Measurements from ENCODE around the gene ASB2. TPM values are rescaled to one million over a fixed set of nuclear protein-coding genes. Genes with fewer than 3 reads are reported as not detected.

The ASB2 gene
- total and polyA plus RNA-seq, 8 donors, result 2.0 to 199 (median 18.7) TPM

GRCh38 chr14:93940437-93940836 is 35.9 kb downstream of the ASB2 start:
- H3K4me3 ChIP-seq, result no peak overlapping the region
- no peak for DNase-seq
- peaks cover 7 to 48% (median 31%) of the 10 kb centered on the region in 4 donors for H3K4me1 ChIP-seq
- peak overlapping the region in 2 of 5 donors; percentile 63 to 72 for H3K27ac ChIP-seq
- intact Hi-C loops (cut with DNase I; ENCODE audit: low total_unique reads), result no loop called here
- H3K27me3 ChIP-seq, result peaks cover 0 to 29% (median 12%) of the 10 kb centered on the region in 3 donors
- no peaks in the 10 kb centered on the region for H3K9me3 ChIP-seq
- H3K36me3 ChIP-seq, result peaks cover 0 to 51% (median 15%) of the 10 kb centered on the region in 4 donors
- 83 to 91% (median 87%) methylated on average over 5 to 6 of the region's 6 CpGs for WGBS, 5 donors
- no peak for TF ChIP-seq POLR2A (IDR thresholded peaks at IDR 0.05)
- no peak for TF ChIP-seq CTCF (IDR thresholded peaks at IDR 0.05)
- no peak for TF ChIP-seq EP300 (IDR thresholded peaks at IDR 0.05)
- TF ChIP-seq POLR2AphosphoS5 (IDR thresholded peaks at IDR 0.05), result no peak

GRCh38 chr14:93939304-93940229 is 36.8 kb downstream of the ASB2 start:
- peak overlapping the region in 3 of 5 donors; percentile 20 to 72 (median 63) for H3K27ac ChIP-seq
- intact Hi-C loops (cut with DNase I; ENCODE audit: low total_unique reads), result loop anchor here (5.0 kb wide), 1 partner anchor 63 kb away; no protein-coding TSS in a partner anchor

GRCh38 chr14:93938751-93939303 is 37.5 kb downstream of the ASB2 start:
- peaks cover 0 to 38% (median 12%) of the 10 kb centered on the region in 3 donors for H3K27me3 ChIP-seq
- H3K9me3 ChIP-seq, result no peaks in the 10 kb centered on the region
- H3K27ac ChIP-seq, result peak overlapping the region in 1 of 5 donors; percentile 27
- intact Hi-C loops (cut with DNase I; ENCODE audit: low total_unique reads), result loop anchor here (5.0 kb wide), 1 partner anchor 63 kb away; no protein-coding TSS in a partner anchor
- peak overlapping the region; percentile 33 to 51 (median 43) for H3K4me3 ChIP-seq
- H3K4me1 ChIP-seq, result peaks cover 7 to 46% (median 27%) of the 10 kb centered on the region in 4 donors
- TF ChIP-seq POLR2A (IDR thresholded peaks at IDR 0.05) (no peak), CTCF (IDR thresholded peaks at IDR 0.05) (no peak), POLR2AphosphoS5 (IDR thresholded peaks at IDR 0.05) (no peak), EP300 (IDR thresholded peaks at IDR 0.05) (no peak)
- peaks cover 0 to 56% (median 25%) of the 10 kb centered on the region in 4 donors for H3K36me3 ChIP-seq
- 34 to 53% (median 35%) methylated on average over 39 to 46 of the region's 46 CpGs for WGBS, 5 donors
- no peak for DNase-seq

More at GRCh38 chr14:93939304-93940229, 36.8 kb downstream of the ASB2 start:
- peaks cover 0 to 53% (median 18%) of the 10 kb centered on the region in 4 donors for H3K36me3 ChIP-seq
- peak; percentile 84 to 93 for DNase-seq
- WGBS, 5 donors, result 8 to 35% (median 12%) methylated on average over 23 to 84 of the region's 84 CpGs
- no peaks in the 10 kb centered on the region for H3K9me3 ChIP-seq
- peak overlapping the region; percentile 33 to 51 (median 43) for H3K4me3 ChIP-seq
- TF ChIP-seq POLR2A (IDR thresholded peaks at IDR 0.05), result no peak
- TF ChIP-seq CTCF (IDR thresholded peaks at IDR 0.05), result peak in 5 of 7 experiments; percentile 40 to 92 (median 74)
- peak in 1 of 3 donors; percentile 40 for TF ChIP-seq POLR2AphosphoS5 (IDR thresholded peaks at IDR 0.05)
- H3K4me1 ChIP-seq, result peaks cover 7 to 46% (median 28%) of the 10 kb centered on the region in 4 donors
- H3K27me3 ChIP-seq, result peaks cover 0 to 35% (median 12%) of the 10 kb centered on the region in 3 donors

- Histone ChIP-seq H3K27ac (peak overlapping the region in 1 of 5 donors; percentile 21), H3K4me3 (no peak overlapping the region), H3K9me3 (no peaks in the 10 kb centered on the region), H3K36me3 (peaks cover 4 to 63% (median 29%) of the 10 kb centered on the region in 4 donors), H3K27me3 (peaks cover 0 to 38% (median 12%) of the 10 kb centered on the region in 3 donors), H3K4me1 (peaks cover 7 to 45% (median 27%) of the 10 kb centered on the region in 4 donors)
- DNase-seq, result peak in 1 of 2 donors; percentile 38
- WGBS, 5 donors, result 57 to 92% (median 67%) methylated on average over 1 to 13 of the region's 13 CpGs
- intact Hi-C loops (cut with DNase I; ENCODE audit: low total_unique reads), result loop anchor here (5.0 kb wide), 1 partner anchor 65 kb away; no protein-coding TSS in a partner anchor
- TF ChIP-seq CTCF (IDR thresholded peaks at IDR 0.05) (no peak), EP300 (IDR thresholded peaks at IDR 0.05) (no peak)
Measured at GRCh38 chr14:93937519-93937918, 38.9 kb downstream of the ASB2 start.
